ENCODE data around the gene CEL. TPM values are rescaled to one million over a fixed set of nuclear protein-coding genes. Genes with fewer than 3 reads are reported as not detected.

Gene CEL
- total and polyA plus RNA-seq, 2 experiments from 2014 or later: 0.27 to 2.3 TPM

DNA sequence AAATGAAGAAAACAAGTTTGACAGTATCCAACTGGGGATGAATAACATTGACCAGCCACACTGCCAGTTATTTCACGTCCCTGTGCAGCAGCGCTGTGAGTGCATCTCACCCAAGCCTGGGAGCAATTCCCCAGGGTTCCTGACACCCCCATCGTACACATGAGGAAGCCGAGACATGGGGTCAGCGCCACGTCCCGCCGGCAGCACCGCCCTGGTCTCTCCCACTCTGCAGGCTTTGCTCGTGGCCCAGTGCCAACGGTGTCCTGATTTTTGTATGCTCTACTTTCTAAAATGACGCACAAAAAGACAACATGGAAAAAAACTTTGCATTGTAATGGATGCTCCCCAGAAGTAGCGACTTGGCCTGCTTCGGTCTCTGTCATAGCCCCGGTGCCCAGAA, 16.6 kb upstream of the CEL start:
- Histone ChIP-seq H3K4me3 (no peak overlapping the region), H3K9me2 (ENCODE audit: insufficient read depth) (no peaks in the 10 kb centered on the region), H3K36me3 (ENCODE audit: insufficient read depth) (peaks cover 4% of the 10 kb centered on the region), H3K27ac (ENCODE audit: low read depth) (no peak overlapping the region), H3K79me2 (replicated peaks; ENCODE audit: insufficient read depth) (peaks cover 9% of the 10 kb centered on the region; the same call in 1 of the 2 replicates), H2AFZ (no peak overlapping the region), H3K4me1 (ENCODE audit: insufficient read depth) (no peaks in the 10 kb centered on the region), H4K20me1 (replicated peaks; ENCODE audit: insufficient read depth) (peaks cover 11% of the 10 kb centered on the region; the same call in 1 of the 2 replicates), H3K4me2 (no peak overlapping the region), H3F3A (replicated peaks; ENCODE audit: low read depth) (no peaks in the 10 kb centered on the region), H3K27me3 (ENCODE audit: insufficient read depth) (no peaks in the 10 kb centered on the region)
- Mint-ChIP-seq H3K9me3 (no peaks in the 10 kb centered on the region), H3K36me3 (ENCODE audit: low read depth) (peaks cover 73% of the 10 kb centered on the region), H3K4me3 (no peak overlapping the region), H3K4me1 (no peaks in the 10 kb centered on the region), H3K27me3 (ENCODE audit: insufficient read depth, low read depth, poor library complexity) (peaks cover 7% of the 10 kb centered on the region), H3K27ac (no peak overlapping the region)
- TF ChIP-seq ZNF114 (CRISPR knock-in tag; IDR thresholded peaks at IDR 0.05) (no peak), JUNB (IDR thresholded peaks at IDR 0.05; ENCODE audit: unreplicated experiment) (no peak), REST (IDR thresholded peaks at IDR 0.05; ENCODE audit: unreplicated experiment) (no peak), CREB1 (CRISPR knock-in tag; IDR thresholded peaks at IDR 0.05; ENCODE audit: low read depth) (no peak), NANOG (IDR thresholded peaks at IDR 0.05; ENCODE audit: borderline replicate concordance) (no peak), STAT1 (IDR thresholded peaks at IDR 0.05; ENCODE audit: unreplicated experiment) (no peak), EZH2phosphoT487 (IDR thresholded peaks at IDR 0.05; ENCODE audit: unreplicated experiment) (no peak), ZNF331 (CRISPR knock-in tag; IDR thresholded peaks at IDR 0.05; ENCODE audit: low read depth) (no peak), EZH2 (IDR thresholded peaks at IDR 0.05; ENCODE audit: low read depth, unreplicated experiment) (no peak), POLR2AphosphoS5 (IDR thresholded peaks at IDR 0.05; ENCODE audit: low read depth) (no peak)
- TF ChIP-seq, protein P1, sequence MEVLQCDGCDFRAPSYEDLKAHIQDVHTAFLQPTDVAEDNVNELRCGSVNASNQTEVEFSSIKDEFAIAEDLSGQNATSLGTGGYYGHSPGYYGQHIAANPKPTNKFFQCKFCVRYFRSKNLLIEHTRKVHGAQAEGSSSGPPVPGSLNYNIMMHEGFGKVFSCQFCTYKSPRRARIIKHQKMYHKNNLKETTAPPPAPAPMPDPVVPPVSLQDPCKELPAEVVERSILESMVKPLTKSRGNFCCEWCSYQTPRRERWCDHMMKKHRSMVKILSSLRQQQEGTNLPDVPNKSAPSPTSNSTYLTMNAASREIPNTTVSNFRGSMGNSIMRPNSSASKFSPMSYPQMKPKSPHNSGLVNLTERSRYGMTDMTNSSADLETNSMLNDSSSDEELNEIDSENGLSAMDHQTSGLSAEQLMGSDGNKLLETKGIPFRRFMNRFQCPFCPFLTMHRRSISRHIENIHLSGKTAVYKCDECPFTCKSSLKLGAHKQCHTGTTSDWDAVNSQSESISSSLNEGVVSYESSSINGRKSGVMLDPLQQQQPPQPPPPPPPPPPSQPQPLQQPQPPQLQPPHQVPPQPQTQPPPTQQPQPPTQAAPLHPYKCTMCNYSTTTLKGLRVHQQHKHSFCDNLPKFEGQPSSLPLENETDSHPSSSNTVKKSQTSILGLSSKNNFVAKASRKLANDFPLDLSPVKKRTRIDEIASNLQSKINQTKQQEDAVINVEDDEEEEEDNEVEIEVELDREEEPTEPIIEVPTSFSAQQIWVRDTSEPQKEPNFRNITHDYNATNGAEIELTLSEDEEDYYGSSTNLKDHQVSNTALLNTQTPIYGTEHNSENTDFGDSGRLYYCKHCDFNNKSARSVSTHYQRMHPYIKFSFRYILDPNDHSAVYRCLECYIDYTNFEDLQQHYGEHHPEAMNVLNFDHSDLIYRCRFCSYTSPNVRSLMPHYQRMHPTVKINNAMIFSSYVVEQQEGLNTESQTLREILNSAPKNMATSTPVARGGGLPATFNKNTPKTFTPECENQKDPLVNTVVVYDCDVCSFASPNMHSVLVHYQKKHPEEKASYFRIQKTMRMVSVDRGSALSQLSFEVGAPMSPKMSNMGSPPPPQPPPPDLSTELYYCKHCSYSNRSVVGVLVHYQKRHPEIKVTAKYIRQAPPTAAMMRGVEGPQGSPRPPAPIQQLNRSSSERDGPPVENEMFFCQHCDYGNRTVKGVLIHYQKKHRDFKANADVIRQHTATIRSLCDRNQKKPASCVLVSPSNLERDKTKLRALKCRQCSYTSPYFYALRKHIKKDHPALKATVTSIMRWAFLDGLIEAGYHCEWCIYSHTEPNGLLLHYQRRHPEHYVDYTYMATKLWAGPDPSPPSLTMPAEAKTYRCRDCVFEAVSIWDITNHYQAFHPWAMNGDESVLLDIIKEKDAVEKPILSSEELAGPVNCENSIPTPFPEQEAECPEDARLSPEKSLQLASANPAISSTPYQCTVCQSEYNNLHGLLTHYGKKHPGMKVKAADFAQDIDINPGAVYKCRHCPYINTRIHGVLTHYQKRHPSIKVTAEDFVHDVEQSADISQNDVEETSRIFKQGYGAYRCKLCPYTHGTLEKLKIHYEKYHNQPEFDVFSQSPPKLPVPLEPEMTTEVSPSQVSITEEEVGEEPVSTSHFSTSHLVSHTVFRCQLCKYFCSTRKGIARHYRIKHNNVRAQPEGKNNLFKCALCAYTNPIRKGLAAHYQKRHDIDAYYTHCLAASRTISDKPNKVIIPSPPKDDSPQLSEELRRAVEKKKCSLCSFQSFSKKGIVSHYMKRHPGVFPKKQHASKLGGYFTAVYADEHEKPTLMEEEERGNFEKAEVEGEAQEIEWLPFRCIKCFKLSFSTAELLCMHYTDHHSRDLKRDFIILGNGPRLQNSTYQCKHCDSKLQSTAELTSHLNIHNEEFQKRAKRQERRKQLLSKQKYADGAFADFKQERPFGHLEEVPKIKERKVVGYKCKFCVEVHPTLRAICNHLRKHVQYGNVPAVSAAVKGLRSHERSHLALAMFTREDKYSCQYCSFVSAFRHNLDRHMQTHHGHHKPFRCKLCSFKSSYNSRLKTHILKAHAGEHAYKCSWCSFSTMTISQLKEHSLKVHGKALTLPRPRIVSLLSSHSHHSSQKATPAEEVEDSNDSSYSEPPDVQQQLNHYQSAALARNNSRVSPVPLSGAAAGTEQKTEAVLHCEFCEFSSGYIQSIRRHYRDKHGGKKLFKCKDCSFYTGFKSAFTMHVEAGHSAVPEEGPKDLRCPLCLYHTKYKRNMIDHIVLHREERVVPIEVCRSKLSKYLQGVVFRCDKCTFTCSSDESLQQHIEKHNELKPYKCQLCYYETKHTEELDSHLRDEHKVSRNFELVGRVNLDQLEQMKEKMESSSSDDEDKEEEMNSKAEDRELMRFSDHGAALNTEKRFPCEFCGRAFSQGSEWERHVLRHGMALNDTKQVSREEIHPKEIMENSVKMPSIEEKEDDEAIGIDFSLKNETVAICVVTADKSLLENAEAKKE (CRISPR knock-in tag; IDR thresholded peaks at IDR 0.05): no peak
- TF ChIP-seq, protein P2, sequence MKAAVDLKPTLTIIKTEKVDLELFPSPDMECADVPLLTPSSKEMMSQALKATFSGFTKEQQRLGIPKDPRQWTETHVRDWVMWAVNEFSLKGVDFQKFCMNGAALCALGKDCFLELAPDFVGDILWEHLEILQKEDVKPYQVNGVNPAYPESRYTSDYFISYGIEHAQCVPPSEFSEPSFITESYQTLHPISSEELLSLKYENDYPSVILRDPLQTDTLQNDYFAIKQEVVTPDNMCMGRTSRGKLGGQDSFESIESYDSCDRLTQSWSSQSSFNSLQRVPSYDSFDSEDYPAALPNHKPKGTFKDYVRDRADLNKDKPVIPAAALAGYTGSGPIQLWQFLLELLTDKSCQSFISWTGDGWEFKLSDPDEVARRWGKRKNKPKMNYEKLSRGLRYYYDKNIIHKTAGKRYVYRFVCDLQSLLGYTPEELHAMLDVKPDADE (IDR thresholded peaks at IDR 0.05): no peak
- TF ChIP-seq, protein P3, sequence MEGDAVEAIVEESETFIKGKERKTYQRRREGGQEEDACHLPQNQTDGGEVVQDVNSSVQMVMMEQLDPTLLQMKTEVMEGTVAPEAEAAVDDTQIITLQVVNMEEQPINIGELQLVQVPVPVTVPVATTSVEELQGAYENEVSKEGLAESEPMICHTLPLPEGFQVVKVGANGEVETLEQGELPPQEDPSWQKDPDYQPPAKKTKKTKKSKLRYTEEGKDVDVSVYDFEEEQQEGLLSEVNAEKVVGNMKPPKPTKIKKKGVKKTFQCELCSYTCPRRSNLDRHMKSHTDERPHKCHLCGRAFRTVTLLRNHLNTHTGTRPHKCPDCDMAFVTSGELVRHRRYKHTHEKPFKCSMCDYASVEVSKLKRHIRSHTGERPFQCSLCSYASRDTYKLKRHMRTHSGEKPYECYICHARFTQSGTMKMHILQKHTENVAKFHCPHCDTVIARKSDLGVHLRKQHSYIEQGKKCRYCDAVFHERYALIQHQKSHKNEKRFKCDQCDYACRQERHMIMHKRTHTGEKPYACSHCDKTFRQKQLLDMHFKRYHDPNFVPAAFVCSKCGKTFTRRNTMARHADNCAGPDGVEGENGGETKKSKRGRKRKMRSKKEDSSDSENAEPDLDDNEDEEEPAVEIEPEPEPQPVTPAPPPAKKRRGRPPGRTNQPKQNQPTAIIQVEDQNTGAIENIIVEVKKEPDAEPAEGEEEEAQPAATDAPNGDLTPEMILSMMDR (conservative IDR thresholded peaks at IDR 0.05; ENCODE audit: low read depth in 2 of 2): no peak
- ATAC-seq (no peak), DNase-seq (ENCODE audit: low spot score) (no peak)
